Measurements from ENCODE around the gene CARD11.

DNA sequence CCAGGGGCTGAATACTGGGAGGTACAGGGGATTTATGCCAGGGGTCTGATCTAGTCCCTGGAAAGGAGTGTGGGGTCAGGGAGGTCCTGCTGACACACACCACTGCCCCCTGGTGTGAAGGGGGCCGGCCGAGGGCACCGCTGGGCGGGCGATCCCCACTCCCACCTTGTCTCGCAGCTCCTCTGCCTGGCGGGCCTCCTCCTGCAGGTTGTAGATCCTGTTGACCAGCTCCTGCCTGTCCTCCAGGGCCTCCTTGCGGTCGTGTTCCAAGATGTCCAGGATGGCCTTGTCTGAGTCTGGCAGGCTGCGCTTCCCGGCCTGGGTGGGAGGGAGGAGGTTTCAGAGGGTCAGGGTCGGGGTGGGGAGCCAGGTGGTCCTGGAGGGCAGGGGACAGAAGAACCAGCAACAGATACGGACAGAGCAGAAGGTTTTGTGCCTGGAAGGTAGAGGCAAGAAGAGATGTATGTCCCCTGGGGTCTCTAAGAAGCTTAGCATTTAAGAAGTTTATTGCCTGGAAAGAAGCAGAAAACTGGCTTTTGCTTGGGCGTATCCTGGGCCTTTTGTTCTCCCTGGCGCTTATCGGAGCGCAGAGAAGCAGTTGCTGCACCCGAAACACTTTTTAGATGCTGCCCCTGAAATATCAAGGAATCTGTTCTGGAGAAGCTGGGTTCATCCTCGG, 105.0 kb downstream of the CARD11 start:
- TF ChIP-seq, protein P1, sequence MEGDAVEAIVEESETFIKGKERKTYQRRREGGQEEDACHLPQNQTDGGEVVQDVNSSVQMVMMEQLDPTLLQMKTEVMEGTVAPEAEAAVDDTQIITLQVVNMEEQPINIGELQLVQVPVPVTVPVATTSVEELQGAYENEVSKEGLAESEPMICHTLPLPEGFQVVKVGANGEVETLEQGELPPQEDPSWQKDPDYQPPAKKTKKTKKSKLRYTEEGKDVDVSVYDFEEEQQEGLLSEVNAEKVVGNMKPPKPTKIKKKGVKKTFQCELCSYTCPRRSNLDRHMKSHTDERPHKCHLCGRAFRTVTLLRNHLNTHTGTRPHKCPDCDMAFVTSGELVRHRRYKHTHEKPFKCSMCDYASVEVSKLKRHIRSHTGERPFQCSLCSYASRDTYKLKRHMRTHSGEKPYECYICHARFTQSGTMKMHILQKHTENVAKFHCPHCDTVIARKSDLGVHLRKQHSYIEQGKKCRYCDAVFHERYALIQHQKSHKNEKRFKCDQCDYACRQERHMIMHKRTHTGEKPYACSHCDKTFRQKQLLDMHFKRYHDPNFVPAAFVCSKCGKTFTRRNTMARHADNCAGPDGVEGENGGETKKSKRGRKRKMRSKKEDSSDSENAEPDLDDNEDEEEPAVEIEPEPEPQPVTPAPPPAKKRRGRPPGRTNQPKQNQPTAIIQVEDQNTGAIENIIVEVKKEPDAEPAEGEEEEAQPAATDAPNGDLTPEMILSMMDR (conservative IDR thresholded peaks at IDR 0.05 in 1 of 2, IDR thresholded peaks at IDR 0.05 in 1 of 2; ENCODE audit: low read depth in 1 of 2, low read length in 2 of 2): no peak
- TF ChIP-seq EZH2 (IDR thresholded peaks at IDR 0.05; ENCODE audit: low read length, missing control alignments): no peak

All from fibroblast of lung (primary cell).